ENCODE data around the gene AACS.

AACS gene

GRCh38 chr12:125160281-125160955 is 95.2 kb downstream of the AACS start:
- DNase-seq = no peak

- no peak for DNase-seq
Observed at GRCh38 chr12:125161712-125162022, 96.4 kb downstream of the AACS start.

GRCh38 chr12:125162489-125163028 is 97.3 kb downstream of the AACS start:
- DNase-seq = no peak

DNA sequence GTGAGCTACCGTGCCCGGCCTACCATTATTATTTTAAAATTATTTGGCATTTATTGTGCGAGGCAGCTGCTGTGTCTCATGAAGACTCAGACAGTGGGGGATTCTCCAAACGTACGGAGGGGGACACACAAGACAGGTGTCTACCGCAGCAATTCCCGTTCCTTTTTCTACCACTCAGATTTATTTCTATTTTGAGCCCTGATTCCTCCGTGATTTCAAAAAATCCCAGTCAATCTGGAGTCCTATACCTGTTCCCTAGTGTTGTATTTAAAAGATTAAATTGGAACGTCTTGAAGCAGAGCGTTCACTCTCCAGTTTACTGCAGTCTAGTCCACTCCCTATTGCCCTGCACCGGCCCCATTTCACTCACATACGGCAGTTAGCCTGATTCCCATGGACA is 97.9 kb downstream of the AACS start:
- DNase-seq = no peak

- DNase-seq = no peak
Observed at GRCh38 chr12:125164541-125164940, 99.3 kb downstream of the AACS start.

GRCh38 chr12:125166041-125166440 is 100.8 kb downstream of the AACS start:
- DNase-seq = no peak

DNA sequence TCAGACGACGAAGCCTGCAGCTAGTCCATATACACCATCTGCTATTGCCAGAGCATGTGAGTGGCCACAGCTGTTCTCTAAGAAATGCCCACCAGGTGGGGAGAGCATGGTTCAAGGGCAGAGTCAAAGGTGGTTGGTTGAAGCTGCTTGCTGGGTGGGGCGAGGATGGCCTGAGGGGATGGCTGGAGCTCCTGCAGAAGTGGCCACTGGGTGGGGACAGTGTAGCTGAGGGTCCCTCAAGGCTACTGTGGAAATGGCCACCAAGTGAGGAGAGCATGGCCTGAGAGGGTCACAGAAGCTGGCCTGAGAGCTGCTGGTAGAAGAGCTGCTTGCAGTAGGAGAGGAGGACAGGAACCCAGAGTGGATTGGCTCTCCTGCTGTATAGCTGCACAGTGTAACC is 102.4 kb downstream of the AACS start:
- no peak for DNase-seq

GRCh38 chr12:125169451-125169850 is 104.2 kb downstream of the AACS start:
- no peak for DNase-seq

DNA sequence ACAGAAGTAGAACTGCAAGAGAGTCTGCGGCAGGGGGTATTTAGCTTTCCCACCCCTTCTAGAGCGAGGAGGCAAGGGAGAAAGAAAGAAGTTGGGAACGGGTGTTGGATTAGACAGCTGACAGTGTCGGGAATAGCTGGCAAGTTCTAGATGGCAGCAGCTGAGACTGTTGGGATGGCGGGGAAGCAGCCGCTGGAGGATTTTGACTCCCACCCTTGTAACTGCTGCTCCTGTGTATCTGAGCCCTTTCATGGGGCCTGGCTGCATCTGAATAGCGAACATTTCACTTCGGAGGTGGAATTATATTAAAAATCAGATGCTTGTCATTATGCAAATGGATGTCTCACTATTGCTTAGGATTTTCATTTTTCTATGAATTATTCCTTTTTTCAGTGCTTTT is 104.6 kb downstream of the AACS start:
- no peak for DNase-seq

- DNase-seq = no peak
Observed at GRCh38 chr12:125171267-125171666, 106.0 kb downstream of the AACS start.

DNA sequence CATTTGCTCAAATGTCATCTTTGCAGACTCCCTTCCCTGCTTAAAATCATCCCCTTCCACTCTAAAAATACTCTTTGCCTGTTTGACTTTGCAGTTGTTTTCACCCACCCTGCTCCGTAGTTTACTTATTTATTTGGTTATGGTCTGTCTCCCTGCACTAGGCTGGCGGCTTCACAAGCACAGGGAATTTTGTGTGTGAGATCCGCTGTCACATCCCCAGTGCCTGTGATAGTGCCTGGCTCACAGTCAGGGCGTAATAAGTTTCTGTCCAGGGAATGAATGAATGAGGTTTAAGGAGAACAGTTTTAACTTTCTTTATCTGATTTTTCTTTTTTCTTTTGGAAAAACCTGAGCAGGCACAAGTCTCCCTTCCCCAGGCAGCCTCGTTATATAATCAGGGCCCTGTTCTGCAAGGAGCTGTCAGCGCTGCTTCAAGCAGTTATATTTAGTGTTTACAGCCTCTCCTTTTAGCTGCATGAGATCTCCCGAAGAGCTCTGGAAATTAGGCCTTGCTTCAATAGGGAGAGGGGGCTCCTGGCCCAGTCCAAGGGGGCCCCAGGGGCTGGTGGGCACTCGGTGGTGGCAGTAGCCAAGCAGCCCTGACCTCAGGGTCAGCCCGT is 107.1 kb downstream of the AACS start:
- no peak for DNase-seq

DNA sequence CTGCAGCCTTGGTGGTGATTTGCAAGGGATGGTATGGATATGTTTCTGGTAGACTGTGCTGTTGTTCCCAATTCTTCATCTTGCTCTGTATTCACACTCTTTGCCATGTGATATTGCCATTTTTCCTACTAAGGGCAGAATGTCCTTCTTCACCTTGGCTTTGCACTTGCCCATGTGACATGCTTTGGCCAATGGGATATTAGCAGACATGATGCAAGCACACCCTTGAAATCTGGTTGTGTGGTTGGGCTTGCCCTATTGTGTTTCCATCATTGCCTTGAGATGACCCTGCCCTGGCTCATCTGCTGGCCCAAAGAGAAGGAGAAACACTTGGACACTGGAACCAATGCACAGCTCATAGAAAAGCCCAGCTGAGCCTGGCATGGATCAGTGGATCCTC is 110.3 kb downstream of the AACS start:
- DNase-seq = no peak

- DNase-seq = no peak
Observed at GRCh38 chr12:125178222-125178621, 113.0 kb downstream of the AACS start.

DNA sequence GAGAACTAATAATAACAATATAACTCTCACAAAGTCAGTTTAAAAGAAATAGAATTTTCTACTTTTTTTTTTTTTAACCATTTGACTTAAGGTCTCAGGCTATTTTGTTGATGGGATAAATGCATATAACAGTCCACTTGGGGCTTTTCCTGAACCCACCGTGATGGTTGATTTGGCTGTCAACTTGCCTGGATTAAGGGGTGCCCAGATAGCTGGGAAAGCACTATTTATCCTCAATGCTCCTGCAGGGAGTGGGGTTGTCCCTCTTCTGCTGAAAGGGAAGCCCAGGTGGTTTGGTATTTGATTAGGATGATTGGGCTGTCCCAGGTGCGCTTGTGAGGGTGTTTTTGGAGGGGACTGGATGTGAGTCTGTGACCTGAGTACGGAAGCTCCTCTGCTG is 114.9 kb downstream of the AACS start:
- no peak for DNase-seq

- DNase-seq = no peak
Observed at GRCh38 chr12:125181107-125181506, 115.9 kb downstream of the AACS start.

DNA sequence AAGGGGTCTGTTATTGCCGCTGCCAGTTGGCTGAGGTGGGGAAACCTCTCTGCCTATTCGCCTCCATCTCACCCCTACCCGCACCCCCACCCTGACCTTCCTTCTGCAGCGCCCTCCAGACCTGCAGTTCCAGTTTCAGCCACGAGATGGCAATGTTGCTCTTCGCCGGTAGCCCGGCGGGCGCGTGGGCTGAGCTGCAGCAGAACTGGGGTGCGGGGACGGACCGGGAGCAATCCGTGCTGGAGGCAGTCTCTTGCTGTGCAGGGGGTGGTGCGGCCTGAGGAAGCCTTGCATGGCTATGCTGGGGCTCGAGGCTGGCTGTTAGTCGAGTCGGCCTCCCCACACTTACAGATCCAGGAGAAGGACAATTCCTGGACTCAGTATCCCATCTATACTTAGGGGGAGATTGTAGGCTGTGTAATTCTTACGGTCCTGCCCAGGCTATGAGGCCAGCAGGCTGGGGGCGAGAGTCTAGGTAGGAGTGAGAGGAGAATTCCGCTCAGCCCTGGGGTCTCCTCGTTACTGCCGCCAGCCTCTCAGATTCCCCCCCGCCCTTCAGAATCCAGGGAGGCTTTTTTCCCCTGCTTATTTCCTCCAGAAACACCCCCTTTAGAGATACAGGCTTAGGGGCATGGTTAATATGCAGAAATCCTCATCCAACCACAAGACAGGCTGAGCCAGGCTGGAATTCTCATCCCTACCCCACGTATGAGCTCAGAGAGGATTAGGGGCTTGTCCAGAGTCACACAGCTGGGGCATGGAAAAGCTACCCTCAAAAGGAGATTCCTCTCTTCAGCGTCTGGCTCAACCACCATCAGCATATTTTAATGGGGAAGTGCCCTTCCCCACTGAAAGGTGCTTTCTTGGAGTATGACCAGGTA is 118.2 kb downstream of the AACS start:
- peak; percentile 9 to 84 for DNase-seq

- DNase-seq = no peak
Observed at GRCh38 chr12:125184213-125184967, 119.2 kb downstream of the AACS start.

- DNase-seq = peak in 1 of 2 experiments; percentile 55
Observed at GRCh38 chr12:125185311-125185739, 120.1 kb downstream of the AACS start.

DNA sequence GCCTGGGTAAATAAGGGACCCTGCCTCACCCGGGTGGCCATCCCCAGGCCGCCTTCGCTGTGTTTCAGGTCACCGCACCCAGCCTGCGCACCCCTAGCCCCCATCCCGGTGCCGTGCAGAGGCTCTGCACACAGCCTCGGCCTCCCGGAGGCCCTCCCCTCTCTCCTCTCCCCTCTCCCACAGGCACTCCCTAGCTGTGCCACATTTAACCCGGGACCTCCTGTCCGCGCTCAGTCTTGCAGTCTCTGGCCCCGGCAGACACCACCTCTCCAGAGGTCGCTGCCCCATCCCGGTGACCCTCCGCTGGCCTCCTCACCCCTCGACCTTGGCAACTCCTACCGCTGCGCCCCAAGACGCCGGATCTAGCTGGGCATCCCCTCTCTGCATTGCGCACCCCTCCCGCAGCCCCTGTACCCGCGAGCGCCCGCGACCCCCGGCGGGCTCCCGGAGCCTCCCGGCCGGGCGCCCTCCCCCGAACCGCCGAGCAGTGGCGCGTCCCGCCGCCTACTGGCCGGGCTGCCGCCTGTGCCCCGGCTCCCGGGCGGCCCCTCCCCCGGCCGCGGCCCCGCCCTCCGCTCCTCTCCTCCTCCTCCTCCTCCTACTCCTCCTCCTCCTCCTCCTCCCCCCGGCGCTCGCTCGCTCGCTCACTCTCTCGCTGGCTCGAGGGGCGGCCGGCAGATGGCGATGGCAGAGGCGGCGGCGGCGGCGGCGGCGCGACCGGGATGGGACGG is 120.7 kb downstream of the AACS start, which contains the start of gene TMEM132B:
Gene TMEM132B (plus strand): TSS at position 647 of the 731 bp plus-strand sequence.
- peak; percentile 22 to 86 for DNase-seq

DNA sequence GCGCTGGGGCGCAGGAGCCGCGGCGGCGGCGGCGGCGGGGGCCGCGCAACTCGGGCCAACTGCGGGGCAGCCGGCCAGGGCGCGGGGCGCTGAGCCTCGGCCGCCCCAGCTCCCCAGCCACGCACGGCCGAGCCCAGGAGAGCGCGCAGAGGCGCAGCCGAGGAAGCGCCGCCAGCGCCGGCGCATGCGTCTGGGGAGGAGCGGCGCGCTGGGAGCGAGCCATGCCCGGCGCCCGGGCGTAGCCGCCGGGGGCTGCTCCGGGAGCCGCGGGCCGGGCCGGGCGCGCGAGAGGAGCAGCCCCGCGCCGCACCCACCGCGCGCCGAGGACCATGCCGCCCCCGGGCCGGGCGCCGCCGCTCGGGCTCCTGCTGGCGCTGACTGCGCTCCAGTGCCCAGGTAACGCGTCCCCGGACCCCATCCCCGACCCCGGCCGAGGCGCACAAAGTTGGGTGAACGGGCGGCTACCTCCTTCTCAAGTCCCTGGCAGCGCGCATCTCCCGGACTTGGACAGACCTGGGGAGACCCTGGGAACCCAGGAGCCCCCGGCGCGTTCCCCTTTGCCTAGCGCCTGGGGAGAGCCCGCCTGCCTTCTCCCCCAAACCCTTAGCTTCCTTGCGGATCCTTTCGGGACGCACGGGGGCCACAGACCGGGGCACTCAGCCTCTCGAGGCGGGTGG is 121.4 kb downstream of the AACS start:
- peak in 1 of 2 experiments; percentile 36 for DNase-seq

DNA sequence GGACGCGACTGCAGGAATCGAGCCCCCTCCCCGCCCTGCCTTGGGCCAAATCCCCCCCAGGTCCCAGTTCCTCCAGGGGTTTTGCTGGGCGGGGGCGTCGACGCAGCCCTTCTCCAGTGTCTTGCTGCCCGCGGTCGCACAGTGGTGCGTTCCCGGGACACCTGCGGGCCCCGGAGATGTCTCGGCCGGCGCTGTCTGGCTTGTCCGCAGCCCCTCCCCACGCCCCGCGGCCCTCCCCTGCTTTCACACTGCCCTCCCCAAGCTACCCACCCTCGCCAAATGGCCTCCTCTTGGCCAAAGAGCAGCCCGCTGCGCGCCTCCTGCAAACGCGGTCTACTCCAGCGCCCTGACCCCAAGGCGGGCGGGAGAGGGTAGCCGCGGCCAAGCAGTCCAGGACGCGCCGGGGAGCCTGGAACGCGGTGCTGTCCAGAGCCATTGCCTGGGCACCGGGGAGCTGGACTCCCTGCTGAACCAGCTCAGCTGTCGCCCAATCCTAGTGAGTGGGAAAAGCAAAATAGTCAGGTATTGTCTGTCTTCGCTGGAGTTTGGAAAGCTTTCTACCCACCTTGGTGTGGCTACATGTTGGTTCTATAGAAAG is 122.0 kb downstream of the AACS start:
- no peak for DNase-seq

All from NCI-H526 (cell line).